HUES48 (cell line): ENCODE measurements around the gene ELOVL5.

Source experiments
- H3K27ac ChIP-seq: one replicate; pipeline ENCODE4 v1.7.0; 2013; ENCODE audit warnings: low read depth, low read length, inconsistent platforms
- H3K27me3 ChIP-seq: 2 replicates; pipeline ENCODE4 v1.6.1; 2013; ENCODE audit warnings: mild to moderate bottlenecking, low read length; ENCODE audit not compliant: control insufficient read depth, insufficient read depth
- H3K36me3 ChIP-seq: 2 replicates; pipeline ENCODE4 v1.6.1; 2013; ENCODE audit warnings: low read length; ENCODE audit not compliant: control insufficient read depth, insufficient read depth
- H3K4me1 ChIP-seq: 2 replicates; pipeline ENCODE4 v1.6.1; 2013; ENCODE audit warnings: mild to moderate bottlenecking, low read length; ENCODE audit not compliant: control insufficient read depth, insufficient read depth
- H3K4me3 ChIP-seq: 2 replicates; pipeline ENCODE4 v1.5.1; 2013; ENCODE audit warnings: mild to moderate bottlenecking, low read depth, low read length
- H3K9ac ChIP-seq: 2 replicates; pipeline ENCODE4 v1.6.1; 2013; ENCODE audit warnings: mild to moderate bottlenecking, low read depth, low read length, moderate library complexity
- H3K9me3 ChIP-seq: 2 replicates; pipeline ENCODE4 v1.6.1; 2013; ENCODE audit warnings: low read length; ENCODE audit not compliant: control insufficient read depth, insufficient read depth

ELOVL5 gene

DNA sequence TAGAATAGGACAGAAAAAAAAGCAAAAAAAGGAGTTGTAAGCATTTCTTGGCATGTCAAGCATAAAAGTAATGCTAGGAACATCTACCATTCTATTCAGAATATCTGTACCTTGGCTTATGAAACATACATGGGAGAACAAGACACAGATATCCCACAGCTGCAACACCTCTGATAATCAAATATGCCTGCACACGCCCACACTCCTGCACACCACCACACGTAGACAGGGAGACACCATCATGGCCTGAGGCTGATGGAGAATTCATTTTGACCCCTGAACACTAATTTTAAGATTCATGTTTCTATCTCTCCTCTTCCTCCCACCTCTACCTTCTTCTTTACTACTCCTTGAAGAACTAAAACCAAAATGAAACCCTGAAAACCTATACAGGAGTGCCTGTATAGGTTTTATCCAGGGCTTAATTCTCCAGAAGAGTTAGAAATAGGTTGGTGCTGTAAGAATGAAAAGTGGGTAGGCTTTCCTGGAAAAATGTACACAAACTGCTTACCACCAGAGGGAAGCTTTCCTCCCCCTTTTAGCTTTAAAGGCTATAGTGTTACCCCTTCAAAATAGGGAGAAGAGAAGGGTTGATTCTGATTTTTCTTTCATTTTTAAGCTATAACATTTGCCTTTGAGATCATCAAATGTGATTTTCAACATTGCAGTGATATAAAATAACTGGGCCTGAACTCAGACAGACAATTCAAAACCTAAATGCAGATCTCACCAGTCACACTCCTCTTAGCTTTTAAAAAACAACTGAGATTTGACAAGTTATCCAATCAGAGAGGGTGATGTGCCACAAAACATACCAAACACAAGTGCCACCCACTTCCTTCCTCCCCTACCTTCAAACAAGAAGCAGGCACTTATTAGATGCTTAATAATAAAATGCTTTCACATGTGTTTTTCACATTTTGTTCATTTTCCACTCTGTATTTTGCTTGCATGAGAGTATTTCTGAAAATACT is 57.9 kb downstream of the ELOVL5 start:
- Histone ChIP-seq H3K9me3 (no peaks in the 10 kb centered on the region), H3K27me3 (no peaks in the 10 kb centered on the region), H3K4me1 (peaks cover 13% of the 10 kb centered on the region), H3K27ac (no peak overlapping the region), H3K36me3 (peaks cover 47% of the 10 kb centered on the region), H3K4me3 (no peak overlapping the region), H3K9ac (no peak overlapping the region)

DNA sequence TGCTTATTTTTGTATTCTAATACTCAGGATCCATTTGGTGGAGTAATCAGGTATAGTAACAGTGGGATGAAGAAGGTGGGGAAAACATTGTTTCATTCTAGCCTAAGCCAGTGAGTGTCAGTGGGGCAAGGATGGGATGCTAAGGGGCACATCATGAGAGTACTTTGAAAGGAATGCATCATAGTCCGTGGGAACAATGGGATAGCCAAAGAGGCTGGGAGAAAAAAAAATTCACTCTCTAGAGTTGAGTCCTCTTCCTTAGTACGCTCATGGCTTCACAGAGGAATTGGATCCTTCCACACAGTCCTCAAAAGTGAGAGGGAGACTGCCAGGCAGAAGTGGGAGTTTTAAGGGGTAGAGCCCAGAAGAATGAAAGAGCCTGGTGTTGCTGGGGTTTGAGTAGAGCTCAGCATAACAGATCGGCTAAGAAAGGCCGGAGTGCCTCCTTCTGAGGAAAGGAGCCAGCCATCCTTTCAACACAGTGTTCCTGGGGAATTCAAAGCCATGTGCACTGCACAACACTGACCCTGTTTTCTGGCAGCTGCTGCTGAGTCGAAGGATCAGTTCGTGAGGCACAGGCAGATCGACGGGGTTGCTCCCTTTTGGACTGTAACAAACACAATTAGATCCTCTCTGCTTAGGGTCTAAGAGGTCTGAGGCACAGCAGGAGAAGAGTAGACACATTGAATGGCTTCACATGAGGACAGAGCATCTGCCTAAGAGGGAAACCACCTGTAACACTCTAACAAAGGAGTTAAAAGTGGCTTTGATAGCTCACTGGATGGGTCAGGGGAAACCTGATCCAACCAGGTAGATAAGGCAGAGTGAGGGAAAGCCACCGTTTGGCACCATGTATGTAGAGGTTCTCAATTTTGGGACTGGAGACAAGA is 61.2 kb downstream of the ELOVL5 start:
- Histone ChIP-seq H3K4me1 (peaks cover 13% of the 10 kb centered on the region), H3K27me3 (no peaks in the 10 kb centered on the region), H3K27ac (peak overlapping the region; percentile 70), H3K9me3 (no peaks in the 10 kb centered on the region), H3K36me3 (peaks cover 43% of the 10 kb centered on the region), H3K9ac (no peak overlapping the region), H3K4me3 (no peak overlapping the region)

DNA sequence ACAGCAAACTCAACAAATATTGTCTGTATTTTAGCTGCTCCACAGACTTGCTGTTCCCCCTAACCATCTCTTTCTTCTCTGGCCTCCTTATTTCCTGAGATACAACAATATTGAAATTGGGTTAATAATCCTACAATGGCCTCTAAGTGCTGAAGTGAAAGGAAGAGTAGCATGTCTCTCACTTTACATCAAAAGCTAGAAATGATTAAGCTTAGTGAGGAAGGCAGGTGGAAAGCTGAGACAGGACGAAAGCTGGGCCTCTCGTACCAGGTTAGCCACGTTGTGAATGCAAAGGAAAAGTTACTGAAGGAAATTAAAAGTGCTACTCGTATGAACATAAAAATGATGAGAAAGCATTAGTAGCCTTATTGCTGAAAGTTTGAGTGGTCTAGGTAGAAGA is 63.8 kb downstream of the ELOVL5 start:
- H3K4me3 ChIP-seq = no peak overlapping the region
- peaks cover 27% of the 10 kb centered on the region for H3K36me3 ChIP-seq
- no peaks in the 10 kb centered on the region for H3K9me3 ChIP-seq
- H3K4me1 ChIP-seq = peaks cover 18% of the 10 kb centered on the region
- H3K9ac ChIP-seq = no peak overlapping the region
- no peaks in the 10 kb centered on the region for H3K27me3 ChIP-seq
- no peak overlapping the region for H3K27ac ChIP-seq

- H3K4me3 ChIP-seq = no peak overlapping the region
- H3K27ac ChIP-seq = no peak overlapping the region
- no peaks in the 10 kb centered on the region for H3K9me3 ChIP-seq
- no peaks in the 10 kb centered on the region for H3K27me3 ChIP-seq
- peaks cover 35% of the 10 kb centered on the region for H3K36me3 ChIP-seq
- no peak overlapping the region for H3K9ac ChIP-seq
- peaks cover 11% of the 10 kb centered on the region for H3K4me1 ChIP-seq
Measured at GRCh38 chr6:53282741-53283140, 66.0 kb downstream of the ELOVL5 start.

DNA sequence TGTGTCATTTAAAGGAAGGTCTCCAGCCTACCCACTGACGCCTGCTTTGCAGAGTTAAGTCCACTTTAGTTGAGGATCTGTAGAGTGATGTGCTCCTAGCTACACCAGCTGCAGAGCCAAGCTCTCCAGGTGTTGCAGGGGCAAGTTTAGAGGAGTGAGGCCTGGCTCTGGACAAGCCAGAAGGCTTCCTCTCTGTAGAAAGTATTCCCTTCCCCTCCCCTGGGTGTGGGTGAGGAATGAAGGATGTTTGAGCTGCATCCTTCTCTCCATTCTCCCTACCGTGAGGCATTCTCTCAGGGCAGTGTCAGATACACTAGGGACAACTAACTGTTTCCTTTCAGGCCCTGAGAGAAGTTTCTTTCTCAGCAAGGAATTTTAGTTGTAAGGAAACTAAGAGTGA is 66.5 kb downstream of the ELOVL5 start:
- H3K27ac ChIP-seq = no peak overlapping the region
- no peak overlapping the region for H3K9ac ChIP-seq

GRCh38 chr6:53281518-53282215 is 67.1 kb downstream of the ELOVL5 start:
- H3K4me3 ChIP-seq = no peak overlapping the region
- no peak overlapping the region for H3K9ac ChIP-seq
- H3K27me3 ChIP-seq = no peaks in the 10 kb centered on the region
- peaks cover 37% of the 10 kb centered on the region for H3K36me3 ChIP-seq
- no peak overlapping the region for H3K27ac ChIP-seq
- no peaks in the 10 kb centered on the region for H3K9me3 ChIP-seq
- H3K4me1 ChIP-seq = peaks cover 5% of the 10 kb centered on the region; the same call in 1 of the 2 replicates

More for the DNA sequence above, 66.5 kb downstream of the ELOVL5 start:
- H3K27me3 ChIP-seq = no peaks in the 10 kb centered on the region
- peaks cover 6% of the 10 kb centered on the region; the same call in 1 of the 2 replicates for H3K4me1 ChIP-seq
- H3K9me3 ChIP-seq = no peaks in the 10 kb centered on the region
- peaks cover 35% of the 10 kb centered on the region for H3K36me3 ChIP-seq
- no peak overlapping the region for H3K4me3 ChIP-seq

GRCh38 chr6:53280207-53280606 is 68.5 kb downstream of the ELOVL5 start:
- Histone ChIP-seq H3K4me3 (no peak overlapping the region), H3K36me3 (peaks cover 46% of the 10 kb centered on the region), H3K9ac (no peak overlapping the region), H3K9me3 (no peaks in the 10 kb centered on the region), H3K27ac (no peak overlapping the region), H3K27me3 (no peaks in the 10 kb centered on the region), H3K4me1 (peaks cover 5% of the 10 kb centered on the region; the same call in 1 of the 2 replicates)

DNA sequence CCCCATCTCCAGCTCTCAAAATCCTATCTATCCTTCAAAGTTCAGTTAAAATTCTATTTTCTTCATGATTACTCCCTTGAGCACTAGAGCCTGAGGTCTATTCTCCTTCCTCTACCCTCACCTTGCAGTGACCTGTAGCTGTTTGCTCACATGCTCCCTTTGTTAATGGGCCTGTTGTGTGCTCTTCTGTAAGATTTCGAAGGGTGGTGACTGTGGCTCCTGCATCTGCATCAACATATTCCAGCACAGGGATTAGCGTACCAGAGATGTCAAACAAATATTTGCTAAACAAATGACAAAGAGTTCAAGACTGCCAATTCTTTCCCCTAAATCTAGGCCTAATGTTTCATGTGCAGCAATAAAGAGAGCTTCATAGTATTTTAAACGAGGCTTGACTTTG is 69.5 kb downstream of the ELOVL5 start:
- Histone ChIP-seq H3K4me3 (no peak overlapping the region), H3K9ac (no peak overlapping the region), H3K9me3 (no peaks in the 10 kb centered on the region), H3K36me3 (peaks cover 53% of the 10 kb centered on the region), H3K27me3 (no peaks in the 10 kb centered on the region), H3K4me1 (peaks cover 5% of the 10 kb centered on the region; the same call in 1 of the 2 replicates), H3K27ac (no peak overlapping the region)

GRCh38 chr6:53273370-53273769 is 75.4 kb downstream of the ELOVL5 start:
- Histone ChIP-seq H3K9me3 (no peaks in the 10 kb centered on the region), H3K4me3 (no peak overlapping the region), H3K27me3 (no peaks in the 10 kb centered on the region), H3K9ac (no peak overlapping the region), H3K4me1 (no peaks in the 10 kb centered on the region), H3K27ac (no peak overlapping the region), H3K36me3 (peaks cover 92% of the 10 kb centered on the region)

DNA sequence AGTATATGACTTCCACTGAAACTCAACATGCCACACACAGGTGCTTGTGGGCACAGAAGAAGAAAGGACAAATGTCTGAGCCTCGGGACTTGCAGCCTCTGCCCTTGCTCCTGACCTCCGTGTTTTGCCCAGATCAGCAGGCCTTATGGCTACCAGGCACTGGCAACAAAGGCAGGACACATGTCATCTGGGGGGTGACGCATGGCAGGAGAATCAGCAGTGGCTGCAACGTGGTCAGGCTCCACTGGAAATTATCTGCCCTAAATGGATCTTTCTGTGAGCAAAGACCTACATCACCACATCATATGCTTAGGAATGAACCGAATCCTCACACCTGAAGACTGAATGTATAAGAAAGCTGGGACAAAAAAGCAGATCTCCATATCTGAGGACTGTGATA is 78.9 kb downstream of the ELOVL5 start:
- Histone ChIP-seq H3K27me3 (no peaks in the 10 kb centered on the region), H3K9ac (no peak overlapping the region), H3K9me3 (no peaks in the 10 kb centered on the region), H3K36me3 (peaks cover 93% of the 10 kb centered on the region), H3K27ac (no peak overlapping the region), H3K4me1 (no peaks in the 10 kb centered on the region), H3K4me3 (no peak overlapping the region)
